Gastroesophageal sphincter (tissue), 3 donors: Measurements from ENCODE around the gene UBE2E3.

Source experiments
- CTCF ChIP-seq, 4 experiments: fragments of 200-600 bp in 2 of 4; fragments of 450-650 bp in 2 of 4; sonication (generic) in 1 of 4; IDR thresholded peaks; one replicate each; pipeline ENCODE4 v1.5.1; 2017 to 2019; ENCODE audit warnings: antibody characterized with exemption in 4 of 4, mild to moderate bottlenecking in 2 of 4, moderate library complexity in 2 of 4
- EP300 ChIP-seq: sonication (generic); formaldehyde crosslinking; IDR thresholded peaks from one replicate; pipeline ENCODE4 v1.6.1; 2017; ENCODE audit warnings: antibody characterized with exemption, mild to moderate bottlenecking

- no peak for TF ChIP-seq CTCF (IDR thresholded peaks at IDR 0.05)
- TF ChIP-seq EP300 = no peak
These were observed 105.3 kb downstream of the UBE2E3 start for GRCh38 chr2:181085734-181086133.
